NCI-H69 (cell line): ENCODE data around the gene JMJD4.

Experiments
- DNase-seq: peaks from one replicate; lab custom pipeline; 2025; lab: John Stamatoyannopoulos, UW

The JMJD4 gene

GRCh38 chr1:227685807-227686206 is 49.3 kb downstream of the JMJD4 start:
- DNase-seq: no peak
